ENCODE measurements around the gene FRMD6.

Gene FRMD6

DNA sequence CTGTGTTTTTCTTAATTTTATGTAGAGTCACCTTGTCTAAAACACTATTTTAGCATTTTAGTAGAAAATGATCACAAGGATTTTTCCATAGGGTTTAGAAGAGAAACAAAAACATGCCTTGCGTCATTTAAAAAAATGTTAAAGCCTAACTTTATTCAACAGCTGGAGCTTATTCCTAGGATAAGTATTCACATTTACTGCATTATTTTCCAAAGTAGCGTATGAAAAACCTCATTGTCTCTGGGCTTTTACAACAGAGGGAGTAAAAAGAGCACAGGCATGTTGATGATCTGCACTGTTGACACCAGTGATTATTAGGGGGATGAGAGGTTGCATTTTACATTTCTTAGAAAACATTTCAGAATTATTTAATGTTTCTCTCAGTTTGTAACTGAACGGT lies 66.1 kb downstream of the FRMD6 start:
- DNase-seq (ENCODE audit: low read depth in 1 of 2, low spot score in 1 of 2) = no peak
- Histone ChIP-seq H3K27ac (replicated peaks) (no peak overlapping the region), H3K27me3 (ENCODE audit: insufficient read depth, poor library complexity, severe bottlenecking) (no peaks in the 10 kb centered on the region), H3K4me3 (replicated peaks; ENCODE audit: insufficient read depth, low read length) (no peak overlapping the region)
- TF ChIP-seq SPI1 (IDR thresholded peaks at IDR 0.05; ENCODE audit: borderline replicate concordance, low read depth) = no peak
- no peak for TF ChIP-seq GABPA (IDR thresholded peaks at IDR 0.05; ENCODE audit: low read depth)
- TF ChIP-seq, protein P1, sequence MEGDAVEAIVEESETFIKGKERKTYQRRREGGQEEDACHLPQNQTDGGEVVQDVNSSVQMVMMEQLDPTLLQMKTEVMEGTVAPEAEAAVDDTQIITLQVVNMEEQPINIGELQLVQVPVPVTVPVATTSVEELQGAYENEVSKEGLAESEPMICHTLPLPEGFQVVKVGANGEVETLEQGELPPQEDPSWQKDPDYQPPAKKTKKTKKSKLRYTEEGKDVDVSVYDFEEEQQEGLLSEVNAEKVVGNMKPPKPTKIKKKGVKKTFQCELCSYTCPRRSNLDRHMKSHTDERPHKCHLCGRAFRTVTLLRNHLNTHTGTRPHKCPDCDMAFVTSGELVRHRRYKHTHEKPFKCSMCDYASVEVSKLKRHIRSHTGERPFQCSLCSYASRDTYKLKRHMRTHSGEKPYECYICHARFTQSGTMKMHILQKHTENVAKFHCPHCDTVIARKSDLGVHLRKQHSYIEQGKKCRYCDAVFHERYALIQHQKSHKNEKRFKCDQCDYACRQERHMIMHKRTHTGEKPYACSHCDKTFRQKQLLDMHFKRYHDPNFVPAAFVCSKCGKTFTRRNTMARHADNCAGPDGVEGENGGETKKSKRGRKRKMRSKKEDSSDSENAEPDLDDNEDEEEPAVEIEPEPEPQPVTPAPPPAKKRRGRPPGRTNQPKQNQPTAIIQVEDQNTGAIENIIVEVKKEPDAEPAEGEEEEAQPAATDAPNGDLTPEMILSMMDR (IDR thresholded peaks at IDR 0.05; ENCODE audit: insufficient read depth, low read length) = no peak
- no peak for TF ChIP-seq POLR2AphosphoS5 (IDR thresholded peaks at IDR 0.05; ENCODE audit: low read depth)
- TF ChIP-seq REST (IDR thresholded peaks at IDR 0.05; ENCODE audit: insufficient replicate concordance, low read depth) = no peak

DNA sequence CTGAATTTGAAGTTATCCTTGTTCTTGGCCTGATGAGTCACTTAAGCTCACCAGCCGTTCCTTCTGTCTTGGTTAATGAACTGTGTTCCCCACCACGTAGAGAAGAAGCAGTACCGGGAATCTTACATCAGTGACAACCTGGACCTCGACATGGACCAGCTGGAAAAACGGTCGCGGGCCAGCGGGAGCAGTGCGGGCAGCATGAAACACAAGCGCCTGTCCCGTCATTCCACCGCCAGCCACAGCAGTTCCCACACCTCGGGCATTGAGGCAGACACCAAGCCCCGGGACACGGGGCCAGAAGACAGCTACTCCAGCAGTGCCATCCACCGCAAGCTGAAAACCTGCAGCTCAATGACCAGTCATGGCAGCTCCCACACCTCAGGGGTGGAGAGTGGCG lies 68.2 kb downstream of the FRMD6 start:
- Histone ChIP-seq H3K27me3 (ENCODE audit: insufficient read depth, poor library complexity, severe bottlenecking) (no peaks in the 10 kb centered on the region), H3K27ac (replicated peaks) (no peak overlapping the region), H3K4me3 (replicated peaks; ENCODE audit: insufficient read depth, low read length) (no peak overlapping the region)
- no peak for DNase-seq (ENCODE audit: low read depth in 1 of 2, low spot score in 1 of 2)
- TF ChIP-seq POLR2AphosphoS5 (IDR thresholded peaks at IDR 0.05; ENCODE audit: low read depth) (no peak), SPI1 (IDR thresholded peaks at IDR 0.05; ENCODE audit: borderline replicate concordance, low read depth) (no peak), GABPA (IDR thresholded peaks at IDR 0.05; ENCODE audit: low read depth) (no peak), REST (IDR thresholded peaks at IDR 0.05; ENCODE audit: insufficient replicate concordance, low read depth) (no peak)
- TF ChIP-seq, protein P1 (IDR thresholded peaks at IDR 0.05; ENCODE audit: insufficient read depth, low read length) = no peak

GRCh38 chr14:51723990-51724389 lies 72.3 kb downstream of the FRMD6 start:
- TF ChIP-seq GABPA (IDR thresholded peaks at IDR 0.05; ENCODE audit: low read depth) (no peak), REST (IDR thresholded peaks at IDR 0.05; ENCODE audit: insufficient replicate concordance, low read depth) (no peak), POLR2AphosphoS5 (IDR thresholded peaks at IDR 0.05; ENCODE audit: low read depth) (no peak), SPI1 (IDR thresholded peaks at IDR 0.05; ENCODE audit: borderline replicate concordance, low read depth) (no peak)
- TF ChIP-seq, protein P1 (IDR thresholded peaks at IDR 0.05; ENCODE audit: insufficient read depth, low read length) = no peak
- Histone ChIP-seq H3K27ac (replicated peaks) (no peak overlapping the region), H3K27me3 (ENCODE audit: insufficient read depth, poor library complexity, severe bottlenecking) (peaks cover 2% of the 10 kb centered on the region), H3K4me3 (replicated peaks; ENCODE audit: insufficient read depth, low read length) (no peak overlapping the region)
- no peak for DNase-seq (ENCODE audit: low read depth in 1 of 2, low spot score in 1 of 2)
